ENCODE results near the gene BANP.
"Not testable (repeated sequence)": the region's sequence is repeated elsewhere in the genome, so short reads cannot be mapped to it uniquely, and the experiment has no call there.

Gene BANP

DNA sequence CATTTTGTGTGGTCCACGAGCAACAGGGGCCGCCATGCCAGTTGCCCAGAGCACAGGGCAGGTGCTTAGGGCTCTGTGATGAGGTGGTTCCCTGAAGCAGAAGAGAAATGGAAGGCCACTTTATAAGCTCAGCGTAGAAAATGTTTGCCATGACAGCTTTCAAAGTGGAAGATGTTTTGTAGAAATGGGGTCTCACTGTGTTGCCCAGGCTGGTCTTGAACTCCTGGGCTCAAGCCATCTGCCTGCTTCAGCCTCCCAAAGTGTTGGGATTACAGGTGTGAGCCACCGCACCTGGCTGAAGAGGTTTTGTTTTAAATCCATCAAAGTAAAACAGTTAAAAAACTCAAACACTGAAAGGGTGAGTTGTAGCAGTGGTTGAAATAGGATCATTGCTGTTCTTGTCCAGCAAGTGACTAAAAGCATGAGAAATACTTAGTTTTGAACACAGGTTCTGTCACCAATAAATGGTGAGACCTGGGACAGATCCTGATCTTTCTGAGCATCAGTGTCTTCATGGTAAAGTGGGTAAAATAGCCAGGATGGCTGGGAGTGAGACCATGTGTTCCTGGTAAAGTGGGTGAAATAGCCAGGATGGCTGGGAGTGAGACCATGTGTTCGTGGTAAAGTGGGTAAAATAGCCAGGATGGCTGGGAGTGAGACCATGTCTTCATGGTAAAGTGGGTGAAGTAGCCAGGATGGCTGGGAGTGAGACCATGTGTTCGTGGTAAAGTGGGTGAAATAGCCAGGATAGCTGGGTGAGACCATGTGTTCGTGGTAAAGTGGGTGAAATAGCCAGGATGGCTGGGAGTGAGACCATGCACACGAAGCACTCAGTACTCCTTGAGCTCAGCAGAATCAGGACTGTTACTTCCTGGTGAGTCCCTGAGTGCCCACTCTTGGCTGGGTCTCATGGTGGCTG, 46.0 kb downstream of the BANP start:
- no peak for DNase-seq (ENCODE audit: low read depth)

DNA sequence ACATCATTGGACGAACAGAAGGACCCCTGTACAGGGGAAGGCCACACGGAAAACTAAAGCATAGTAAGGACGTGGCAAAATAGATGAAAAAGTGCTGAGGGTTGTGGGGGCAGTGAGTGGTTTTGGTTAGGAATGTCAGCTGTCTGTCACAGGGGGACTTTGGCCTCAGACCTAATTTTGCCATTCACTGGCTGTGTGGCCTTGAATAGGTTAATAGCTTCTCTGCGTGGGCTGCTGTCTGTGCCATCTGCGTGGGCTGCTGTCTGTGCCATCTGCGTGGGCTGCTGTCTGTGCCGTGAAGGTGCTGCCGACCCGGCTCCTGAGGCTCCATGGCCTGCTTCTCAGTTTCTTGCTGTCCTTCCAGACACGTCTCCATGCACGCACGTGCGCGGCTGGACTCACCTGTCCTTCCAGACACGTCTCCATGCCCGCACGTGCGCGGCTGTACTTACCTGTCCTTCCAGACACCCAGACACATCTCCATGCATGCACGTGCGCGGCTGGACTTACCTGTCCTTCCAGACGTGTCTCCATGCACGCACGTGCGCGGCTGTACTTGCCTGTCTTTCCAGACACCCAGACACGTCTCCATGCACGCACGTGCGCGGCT, 47.1 kb downstream of the BANP start:
- not testable (repeated sequence) for DNase-seq (ENCODE audit: low read depth)

- DNase-seq (ENCODE audit: low read depth), result not testable (repeated sequence)
Measured at GRCh38 chr16:87998992-87999391, 47.8 kb downstream of the BANP start.

- DNase-seq (ENCODE audit: low read depth), result no peak
Measured at GRCh38 chr16:88002211-88002610, 51.0 kb downstream of the BANP start.

DNA sequence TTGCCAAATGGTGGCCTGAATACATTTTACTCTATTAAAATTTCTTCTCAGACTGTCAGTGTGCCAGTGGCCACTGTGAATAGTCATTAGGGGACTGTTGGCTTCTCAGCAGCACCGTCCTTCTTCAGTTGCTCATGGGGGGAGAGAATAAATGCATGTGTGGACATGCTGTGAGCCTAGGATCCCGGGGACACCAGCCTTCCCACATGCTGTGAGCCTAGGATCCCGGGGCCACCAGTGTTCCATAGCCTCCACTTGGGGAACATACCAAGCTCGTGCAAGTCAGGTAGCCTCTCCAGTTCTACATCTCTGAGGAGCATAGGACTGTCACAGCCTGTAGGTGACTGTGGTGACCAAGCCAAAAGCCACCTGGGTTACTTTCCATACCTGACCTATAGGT, 51.5 kb downstream of the BANP start:
- no peak for DNase-seq (ENCODE audit: low read depth)

DNA sequence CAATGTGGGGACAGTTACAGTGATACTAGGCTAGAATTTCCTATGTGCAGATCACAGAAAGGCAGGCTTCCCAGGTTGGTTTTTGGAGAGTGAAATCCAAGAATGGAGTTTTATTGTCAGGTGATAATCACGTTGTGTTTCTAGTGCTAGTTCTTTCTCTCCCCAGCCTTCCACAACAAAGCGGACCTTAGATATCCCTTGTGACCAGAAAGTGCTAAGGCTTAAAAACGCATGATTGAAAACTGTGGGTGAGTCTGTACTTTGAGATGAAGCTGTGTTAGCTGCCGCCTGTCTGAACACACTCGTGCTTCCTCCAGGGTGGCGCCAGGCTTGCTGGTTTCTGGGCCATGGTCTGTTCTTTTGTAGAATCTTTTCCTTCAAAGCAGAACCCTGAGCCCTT, 52.1 kb downstream of the BANP start:
- no peak for DNase-seq (ENCODE audit: low read depth)

GRCh38 chr16:88003736-88004135, 52.5 kb downstream of the BANP start:
- DNase-seq (ENCODE audit: low read depth), result no peak

DNA sequence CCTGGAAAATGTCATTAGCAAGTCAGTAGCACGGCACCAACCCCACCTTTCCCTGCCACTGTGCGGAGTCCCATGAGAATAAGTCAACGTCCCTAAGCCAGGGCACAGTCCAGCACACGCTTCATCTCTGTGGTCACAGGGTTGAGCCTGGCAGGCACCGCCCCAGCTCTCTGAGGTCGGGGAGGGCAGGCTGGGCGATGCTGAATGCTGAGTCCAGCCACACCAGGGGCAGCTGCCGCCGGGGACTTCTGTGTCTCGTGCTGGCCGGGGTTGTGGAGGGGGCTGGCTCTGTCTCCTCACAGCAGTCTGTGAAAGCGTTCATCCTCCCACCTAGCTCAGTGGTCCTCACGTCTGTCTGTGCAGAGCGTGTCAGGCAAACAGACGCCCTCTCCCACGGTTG, 53.2 kb downstream of the BANP start:
- DNase-seq (ENCODE audit: low read depth), result no peak

DNA sequence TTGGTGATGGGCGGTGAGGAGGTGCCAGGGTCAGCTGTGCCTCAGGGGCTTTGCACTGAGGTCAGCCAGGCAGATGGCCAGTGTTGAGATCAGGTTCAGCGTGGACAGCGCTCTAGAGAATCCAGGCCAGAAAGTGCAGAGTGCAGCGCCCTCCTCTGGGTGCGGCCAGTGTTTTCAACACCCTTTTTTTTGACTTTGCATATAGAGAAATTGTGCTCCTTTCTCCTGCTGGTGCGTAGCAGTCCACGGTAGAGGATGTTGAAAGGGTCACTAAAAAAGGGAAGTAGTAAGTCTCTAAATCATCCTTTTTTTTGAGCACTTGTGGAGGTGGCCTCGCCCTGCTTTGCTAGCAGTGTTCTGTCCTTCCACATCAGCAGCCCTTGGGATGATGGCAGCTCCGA, 53.9 kb downstream of the BANP start:
- no peak for DNase-seq (ENCODE audit: low read depth)

DNA sequence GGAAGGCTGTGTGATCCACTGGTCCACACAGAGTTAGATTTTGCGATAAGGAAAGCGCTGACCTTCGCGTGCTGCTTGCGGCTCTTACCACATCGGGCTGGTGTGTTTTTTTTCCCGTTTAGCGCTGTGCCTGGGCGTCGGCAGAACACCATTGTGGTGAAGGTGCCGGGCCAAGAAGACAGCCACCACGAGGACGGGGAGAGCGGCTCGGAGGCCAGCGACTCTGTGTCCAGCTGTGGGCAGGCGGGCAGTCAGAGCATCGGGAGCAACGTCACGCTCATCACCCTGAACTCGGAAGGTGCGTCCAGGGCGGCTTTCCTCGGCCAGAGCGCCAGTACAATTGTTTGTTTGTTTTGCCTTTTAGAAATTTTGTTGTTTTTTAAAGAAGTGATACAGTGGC, 54.7 kb downstream of the BANP start:
- DNase-seq (ENCODE audit: low read depth), result no peak

GRCh38 chr16:88007321-88007731, 56.1 kb downstream of the BANP start:
- DNase-seq (ENCODE audit: low read depth), result no peak

GRCh38 chr16:88008840-88009239, 57.6 kb downstream of the BANP start:
- no peak for DNase-seq (ENCODE audit: low read depth)

GRCh38 chr16:88009563-88010342, 58.5 kb downstream of the BANP start:
- no peak for DNase-seq (ENCODE audit: low read depth)

- DNase-seq (ENCODE audit: low read depth), result no peak
Measured at GRCh38 chr16:88010343-88010967, 59.2 kb downstream of the BANP start.

DNA sequence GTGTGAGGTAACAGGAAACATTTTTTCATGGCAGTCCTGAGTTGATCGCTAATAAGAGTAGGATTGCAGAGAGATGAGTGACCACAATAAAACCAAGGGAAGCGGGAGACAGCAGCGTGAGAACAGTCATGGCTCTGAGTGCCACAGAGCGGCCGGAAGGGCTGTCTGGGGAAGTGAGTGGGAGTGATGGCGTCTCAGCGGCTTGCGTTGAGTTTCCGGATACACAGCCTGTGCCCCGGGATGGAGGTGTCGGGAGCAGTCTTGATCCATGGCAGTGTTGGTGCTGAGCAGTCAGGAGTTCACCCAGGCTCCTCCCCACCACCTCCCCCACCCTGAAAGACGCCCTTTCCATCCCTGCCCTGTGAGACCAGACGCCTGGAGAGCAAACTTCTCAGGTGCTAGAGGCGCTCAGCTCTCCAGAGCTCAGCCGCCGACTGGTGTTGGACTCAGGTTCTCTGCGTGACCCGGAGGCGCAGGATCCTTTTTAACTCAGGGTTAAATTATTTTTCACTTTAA, 59.8 kb downstream of the BANP start:
- no peak for DNase-seq (ENCODE audit: low read depth)

GRCh38 chr16:88012360-88012759, 61.1 kb downstream of the BANP start:
- no peak for DNase-seq (ENCODE audit: low read depth)

DNA sequence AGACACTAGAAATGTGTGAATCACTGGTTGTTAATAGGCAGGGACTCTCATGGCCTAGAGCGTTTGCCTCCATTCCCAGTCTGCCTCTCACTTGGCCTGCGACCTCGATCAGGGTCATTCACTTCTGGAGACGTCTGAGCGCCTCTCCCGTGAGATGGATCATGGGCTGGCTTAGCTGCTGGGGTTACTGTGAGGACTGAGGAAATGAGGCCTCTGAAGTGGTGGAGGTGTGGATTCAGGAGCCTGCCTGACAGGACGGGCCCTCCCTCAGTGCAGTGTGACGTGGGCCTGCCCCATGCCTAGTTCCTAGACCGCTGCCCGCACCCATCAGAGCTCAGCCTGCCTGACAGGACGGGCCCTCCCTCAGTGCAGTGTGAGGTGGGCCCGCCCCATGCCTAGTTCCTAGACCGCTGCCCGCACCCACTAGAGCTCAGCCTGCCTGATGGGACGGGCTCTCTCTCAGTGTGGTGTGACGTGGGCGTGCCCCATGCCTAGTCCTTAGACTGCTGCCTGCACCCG, 61.9 kb downstream of the BANP start:
- DNase-seq (ENCODE audit: low read depth), result no peak

- no peak for DNase-seq (ENCODE audit: low read depth)
Measured at GRCh38 chr16:88013766-88014251, 62.6 kb downstream of the BANP start.

DNA sequence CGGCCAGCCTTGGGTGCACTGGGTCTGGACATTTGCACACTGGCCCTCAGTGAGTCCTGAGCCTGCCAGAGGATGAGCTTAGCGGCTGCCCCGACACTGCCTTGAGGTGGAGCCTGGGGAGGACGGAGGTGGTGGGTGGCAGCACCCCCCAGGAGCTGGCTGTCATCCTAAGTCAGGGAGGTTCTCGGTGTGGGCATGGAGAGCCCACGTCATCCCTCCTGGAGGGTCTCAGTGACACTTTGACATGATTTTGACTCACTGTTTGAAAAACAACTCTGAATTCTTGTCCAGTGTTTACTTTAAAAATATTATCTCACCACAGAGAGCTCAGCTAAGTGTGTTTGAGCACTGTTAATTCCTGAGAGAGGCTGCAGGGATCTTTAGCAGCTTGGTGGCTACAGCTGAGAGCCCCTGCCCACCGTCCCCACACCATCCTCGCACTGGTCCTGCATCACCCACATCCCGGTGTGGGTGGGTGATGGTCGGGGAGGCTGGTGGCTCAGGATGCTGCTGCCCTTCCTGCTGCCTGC, 63.1 kb downstream of the BANP start:
- no peak for DNase-seq (ENCODE audit: low read depth)

GRCh38 chr16:88014954-88015805, 63.9 kb downstream of the BANP start:
- DNase-seq (ENCODE audit: low read depth), result no peak

GRCh38 chr16:88015806-88016140, 64.5 kb downstream of the BANP start:
- no peak for DNase-seq (ENCODE audit: low read depth)

All from activated T-cell treated with anti-CD3 and anti-CD28 coated beads for 48 hours (primary cell).